HCT116 (cell line): ENCODE data around the gene HIF1A. TPM values are rescaled to one million over a fixed set of nuclear protein-coding genes. Genes with fewer than 3 reads are reported as not detected.
A peak's percentile ranks its signal among the peaks of the same experiment; 100 is the strongest.

Experiments used
- ATAC-seq: fragments of 200-7000 bp; cut with Tn5 transposase; 2 replicates; pipeline ENCODE4 v1.9.1; 2020; ENCODE audit warnings: mild to moderate bottlenecking, moderate library complexity
- Bru-seq: library from RNA; stranded (reverse); fragments of 400-500 nt; gene quantifications from one replicate; lab custom pipeline; 2021; lab: Mats Ljungman, UMichigan
- BruChase-seq, 2 experiments: library from RNA; stranded (reverse); fragments of 400-500 nt; gene quantifications; one replicate each; lab custom pipeline; 2021; lab: Mats Ljungman, UMichigan
- BruUV-seq: library from RNA; stranded (reverse); fragments of 400-500 nt; replicated peaks from 2 replicates; lab custom pipeline; 2021; lab: Mats Ljungman, UMichigan
- CTCF ChIA-PET: fragments of 300-600 bp; sonication (Branson Sonifier 250); formaldehyde crosslinking; loops from one replicate; lab custom pipeline; 2021; ENCODE audit warnings: antibody characterized with exemption; lab: Charles Lee
- POLR2A ChIA-PET: fragments of 300-600, 350-600 bp; sonication (Branson Sonifier 250); formaldehyde crosslinking; loops from one replicate; lab custom pipeline; 2021; ENCODE audit warnings: antibody characterized with exemption; lab: Charles Lee
- RAD21 ChIA-PET, 2 experiments: fragments of 300-600 bp; sonication (Branson Sonifier 250); formaldehyde crosslinking; loops; one replicate each; lab custom pipeline; 2023; ENCODE audit warnings: low total read pairs in 2 of 2; ENCODE audit not compliant: uncharacterized antibody in 2 of 2, unreplicated experiment in 2 of 2, low non-redundant PET in 1 of 2; lab: Charles Lee
- DNase-seq: peaks from one replicate; pipeline ENCODE4 v3.0.0-alpha.2; 2010; ENCODE audit warnings: low read depth, low spot score
- H2AFZ ChIP-seq: fragments of 200-600 bp; shearing (Covaris generic), sonication (generic); 2 replicates; pipeline ENCODE4 v1.6.1; 2017; ENCODE audit warnings: low read depth, mixed run types, mixed read lengths, antibody characterized with exemption, low read length; ENCODE audit not compliant: poor library complexity, severe bottlenecking
- H3K27ac ChIP-seq: 2 replicates; pipeline ENCODE4 v1.5.1; 2012; ENCODE audit warnings: low read depth, low read length
- H3K27me3 ChIP-seq: fragments of 200-600 bp; sonication (generic); 2 replicates; pipeline ENCODE4 v1.6.1; 2016; ENCODE audit warnings: mixed run types, low read length, mixed read lengths; ENCODE audit not compliant: insufficient read depth
- H3K36me3 ChIP-seq, 2 experiments: fragments of 200-500 bp in 1 of 2; fragments of 200-600 bp in 1 of 2; sonication (Bioruptor generic) in 1 of 2; sonication (generic) in 1 of 2; 2 replicates each; pipeline versions ENCODE4 v1.5.1 to v1.6.1; 2014 to 2016; ENCODE audit warnings: low read length in 2 of 2, inconsistent platforms in 1 of 2, mixed read lengths in 1 of 2, mixed run types in 1 of 2; ENCODE audit not compliant: insufficient read depth in 2 of 2, control insufficient read depth in 1 of 2
- H3K4me1 ChIP-seq, 2 experiments: fragments of 200-600 bp in 1 of 2; sonication (generic) in 1 of 2; 2 replicates each; pipeline versions ENCODE4 v1.5.1 to v1.6.1; 2012 to 2017; ENCODE audit warnings: low read length in 2 of 2, inconsistent platforms in 1 of 2, mild to moderate bottlenecking in 1 of 2, mixed read lengths in 1 of 2, mixed run types in 1 of 2, moderate library complexity in 1 of 2; ENCODE audit not compliant: insufficient read depth in 2 of 2, control insufficient read depth in 1 of 2
- H3K4me2 ChIP-seq: fragments of 200-600 bp; sonication (generic); 2 replicates; pipeline ENCODE4 v1.6.1; 2017; ENCODE audit warnings: mixed run types, low read length, mixed read lengths
- H3K4me3 ChIP-seq, 2 experiments: fragments of 200-600 bp in 1 of 2; sonication (generic) in 1 of 2; replicated peaks in 1 of 2; 2 replicates each; pipeline ENCODE4 v1.5.1; 2011 to 2016; ENCODE audit warnings: low read length in 2 of 2, control low read depth in 1 of 2, low read depth in 1 of 2, mild to moderate bottlenecking in 1 of 2, mixed read lengths in 1 of 2, mixed run types in 1 of 2
- H3K79me2 ChIP-seq: fragments of 200-600 bp; sonication (generic); 2 replicates; pipeline ENCODE4 v1.6.1; 2017; ENCODE audit warnings: mild to moderate bottlenecking, mixed run types, low read length, moderate library complexity, mixed read lengths; ENCODE audit not compliant: insufficient read depth
- H3K9ac ChIP-seq: fragments of 200-600 bp; sonication (generic); 2 replicates; pipeline ENCODE4 v1.6.1; 2016; ENCODE audit warnings: low read length, mixed read lengths
- H3K9me2 ChIP-seq: fragments of 200-600 bp; sonication (generic), shearing (Covaris generic); 2 replicates; pipeline ENCODE4 v1.6.1; 2017; ENCODE audit warnings: mixed run types, mild to moderate bottlenecking, moderate library complexity; ENCODE audit not compliant: insufficient read depth
- H3K9me3 ChIP-seq, 2 experiments: fragments of 200-500 bp in 1 of 2; fragments of 200-600 bp in 1 of 2; sonication (Bioruptor generic) in 1 of 2; sonication (generic) in 1 of 2; 2 replicates each; pipeline ENCODE4 v1.6.1; 2014 to 2017; ENCODE audit warnings: low read length in 2 of 2, mixed read lengths in 2 of 2, inconsistent platforms in 1 of 2, low read depth in 1 of 2, mild to moderate bottlenecking in 1 of 2, mixed run types in 1 of 2, moderate library complexity in 1 of 2; ENCODE audit not compliant: control insufficient read depth in 1 of 2, insufficient read depth in 1 of 2
- H4K20me1 ChIP-seq: fragments of 200-600 bp; sonication (generic), shearing (Covaris generic); 2 replicates; pipeline ENCODE4 v1.6.1; 2017; ENCODE audit warnings: mixed run types, mild to moderate bottlenecking, moderate library complexity; ENCODE audit not compliant: insufficient read depth
- CBX3 ChIP-seq: IDR thresholded peaks from 2 replicates; pipeline ENCODE4 v1.6.1; 2012; ENCODE audit warnings: low read depth
- CEBPB ChIP-seq: IDR thresholded peaks from 2 replicates; pipeline ENCODE4 v1.6.1; 2012; ENCODE audit warnings: low read depth
- EGR1 ChIP-seq: IDR thresholded peaks from 2 replicates; pipeline ENCODE4 v1.6.1; 2012; ENCODE audit warnings: low read depth
- ELF1 ChIP-seq: IDR thresholded peaks from 2 replicates; pipeline ENCODE4 v1.6.1; 2012; ENCODE audit warnings: low read depth, borderline replicate concordance
- EZH2 ChIP-seq: fragments of 200-600 bp; sonication (generic); IDR thresholded peaks from 2 replicates; pipeline ENCODE4 v1.6.1; 2017; ENCODE audit warnings: antibody characterized with exemption, mixed run types
- FOSL1 ChIP-seq: IDR thresholded peaks from 2 replicates; pipeline ENCODE4 v1.6.1; 2012; ENCODE audit warnings: low read depth
- JUND ChIP-seq: IDR thresholded peaks from 2 replicates; pipeline ENCODE4 v1.6.1; 2012
- POLR2A ChIP-seq: IDR thresholded peaks from 2 replicates; pipeline ENCODE4 v1.7.0; 2011; ENCODE audit warnings: borderline replicate concordance; ENCODE audit not compliant: insufficient read depth, insufficient read length; ENCODE audit errors: extremely low read depth
- POLR2AphosphoS5 ChIP-seq: IDR thresholded peaks from 2 replicates; pipeline ENCODE4 v1.6.1; 2011; ENCODE audit warnings: mild to moderate bottlenecking, low read depth, low read length, moderate library complexity
- RAD21 ChIP-seq: IDR thresholded peaks from 2 replicates; pipeline ENCODE4 v1.6.1; 2012; ENCODE audit warnings: low read depth, mild to moderate bottlenecking
- SIN3A ChIP-seq: IDR thresholded peaks from 2 replicates; pipeline ENCODE4 v1.6.1; 2012; ENCODE audit warnings: low read depth
- SP1 ChIP-seq: IDR thresholded peaks from 2 replicates; pipeline ENCODE4 v1.6.1; 2012; ENCODE audit warnings: low read depth
- SRF ChIP-seq: IDR thresholded peaks from 2 replicates; pipeline ENCODE4 v1.6.1; 2012; ENCODE audit warnings: low read depth
- YY1 ChIP-seq: IDR thresholded peaks from 2 replicates; pipeline ENCODE4 v1.6.1; 2011; ENCODE audit warnings: low read length, low read depth, moderate library complexity, mild to moderate bottlenecking; ENCODE audit not compliant: insufficient replicate concordance; ENCODE audit errors: extremely low read depth
- ZFX ChIP-seq: fragments of 450-650 bp; IDR thresholded peaks from 2 replicates; pipeline ENCODE4 v1.6.1; 2017
- ZNF274 ChIP-seq: fragments of 200-500 bp; sonication (Bioruptor generic); IDR thresholded peaks from 2 replicates; pipeline ENCODE4 v1.6.1; 2014; ENCODE audit warnings: mild to moderate bottlenecking, low read depth, low read length, inconsistent platforms
- intact Hi-C: fragments of 100-400 bp; cut with micrococcal nuclease; formaldehyde crosslinking; loops from 2 replicates; pipeline ENCODE4 v1.10.0; 2022
- long read RNA-seq: library from polyadenylated mRNA; unstranded; transcript quantifications from one replicate; pipeline ENCODE4 v2.0.0, GENCODE V29; 2021; ENCODE audit not compliant: unreplicated experiment
- polyA plus RNA-seq: library from polyadenylated mRNA; unstranded; fragments of >200 nt; gene quantifications from 2 replicates; pipeline ENCODE4 v1.2.1, GENCODE V29; 2012; ENCODE audit warnings: missing spikeins
- total RNA-seq: library from RNA; stranded (reverse); gene quantifications from one replicate; pipeline ENCODE4 v1.2.1, GENCODE V29; 2021; ENCODE audit not compliant: unreplicated experiment
- TF ChIP-seq, protein P1 (sequence below), 3 experiments: fragments of 200-600 bp in 1 of 3; sonication (generic) in 1 of 3; IDR thresholded peaks in 2 of 3; conservative IDR thresholded peaks in 1 of 3; 2 replicates each; pipeline ENCODE4 v1.5.1; 2012 to 2017; ENCODE audit warnings: low read depth in 2 of 3, low read length in 2 of 3, antibody characterized with exemption in 1 of 3, borderline replicate concordance in 1 of 3, control low read depth in 1 of 3, mild to moderate bottlenecking in 1 of 3, mixed read lengths in 1 of 3, mixed run types in 1 of 3, moderate library complexity in 1 of 3; ENCODE audit not compliant: insufficient read depth in 1 of 3
- TF ChIP-seq, protein P2 (sequence below): IDR thresholded peaks from 2 replicates; pipeline ENCODE4 v1.6.1; 2012
- TF ChIP-seq, protein P3 (sequence below): IDR thresholded peaks from 2 replicates; pipeline ENCODE4 v1.6.1; 2012
- TF ChIP-seq, protein P4 (sequence below): IDR thresholded peaks from 2 replicates; pipeline ENCODE4 v1.6.1; 2012; ENCODE audit warnings: low read depth

HIF1A gene
- 113 TPM for total RNA-seq
- 38.1 and 52.7 TPM in 2 replicates for polyA plus RNA-seq
- percentile 95 among the genes with signal in this experiment for Bru-seq, nascent RNA
- BruChase-seq, experiment 1, labeled RNA remaining after a 6-hour chase = percentile 94 among the genes with signal in this experiment
- BruChase-seq, experiment 2, labeled RNA remaining after a 2-hour chase = percentile 93 among the genes with signal in this experiment
- long read RNA-seq, transcript HIF1A-203 (15 exons, 3,922 nt) = minor isoform, 18 of 91 reads
- long read RNA-seq, transcript HIF1A-202 (15 exons, 3,919 nt) = major isoform, 47 of 91 reads
- long read RNA-seq, transcript HIF1A-201 (14 exons, 3,555 nt) = minor isoform, 7 of 91 reads
- long read RNA-seq, partial matches to known transcripts = 13 of 91 reads
- long read RNA-seq, other reads (novel, unspliced or antisense) = 6 of 91 reads

DNA sequence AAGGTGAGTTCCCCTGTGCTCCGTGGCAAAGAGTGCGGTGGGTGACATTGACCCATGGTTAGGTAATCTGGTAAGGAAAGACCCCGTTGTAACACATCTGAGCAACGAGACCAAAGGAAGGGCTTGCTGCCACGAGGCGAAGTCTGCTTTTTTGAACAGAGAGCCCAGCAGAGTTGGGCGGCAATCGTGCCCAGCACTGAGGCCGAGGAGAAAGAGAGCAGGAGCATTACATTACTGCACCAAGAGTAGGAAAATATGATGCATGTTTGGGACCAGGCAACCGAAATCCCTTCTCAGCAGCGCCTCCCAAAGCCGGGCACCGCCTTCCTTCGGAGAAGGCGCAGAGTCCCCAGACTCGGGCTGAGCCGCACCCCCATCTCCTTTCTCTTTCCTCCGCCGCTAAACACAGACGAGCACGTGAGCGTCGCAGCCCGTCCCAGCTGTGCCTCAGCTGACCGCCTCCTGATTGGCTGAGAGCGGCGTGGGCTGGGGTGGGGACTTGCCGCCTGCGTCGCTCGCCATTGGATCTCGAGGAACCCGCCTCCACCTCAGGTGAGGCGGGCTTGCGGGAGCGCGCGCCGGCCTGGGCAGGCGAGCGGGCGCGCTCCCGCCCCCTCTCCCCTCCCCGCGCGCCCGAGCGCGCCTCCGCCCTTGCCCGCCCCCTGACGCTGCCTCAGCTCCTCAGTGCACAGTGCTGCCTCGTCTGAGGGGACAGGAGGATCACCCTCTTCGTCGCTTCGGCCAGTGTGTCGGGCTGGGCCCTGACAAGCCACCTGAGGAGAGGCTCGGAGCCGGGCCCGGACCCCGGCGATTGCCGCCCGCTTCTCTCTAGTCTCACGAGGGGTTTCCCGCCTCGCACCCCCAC is at the start of gene HIF1A:
Gene HIF1A, plus strand, starts transcription at position 684 of the 865 bp plus-strand sequence. CDS start 292 bp downstream, outside the sequence.
- POLR2A ChIA-PET = interaction anchor here (0.5 to 1.5 kb wide), 24 partner anchors 9 to 234 kb away, joined by 3 to 9 read pairs (median 3); no protein-coding TSS in a partner anchor
- BruUV-seq = TSS peak; percentile 42
- intact Hi-C loops = loop anchor here (2.0 kb wide), 1 partner anchor 132 kb away; no protein-coding TSS in a partner anchor
- peak; percentile 31 for TF ChIP-seq RAD21
- TF ChIP-seq ELF1 = no peak
- peak; percentile 96 for TF ChIP-seq SP1
- TF ChIP-seq EZH2 = no peak
- TF ChIP-seq POLR2AphosphoS5 = peak; percentile 95
- no peak; the same call in 1 of the 2 replicates for TF ChIP-seq FOSL1
- TF ChIP-seq POLR2A = peak; percentile 96
- peak; percentile 69 for TF ChIP-seq JUND
- peak; percentile 46 for TF ChIP-seq YY1
- TF ChIP-seq, protein P1, sequence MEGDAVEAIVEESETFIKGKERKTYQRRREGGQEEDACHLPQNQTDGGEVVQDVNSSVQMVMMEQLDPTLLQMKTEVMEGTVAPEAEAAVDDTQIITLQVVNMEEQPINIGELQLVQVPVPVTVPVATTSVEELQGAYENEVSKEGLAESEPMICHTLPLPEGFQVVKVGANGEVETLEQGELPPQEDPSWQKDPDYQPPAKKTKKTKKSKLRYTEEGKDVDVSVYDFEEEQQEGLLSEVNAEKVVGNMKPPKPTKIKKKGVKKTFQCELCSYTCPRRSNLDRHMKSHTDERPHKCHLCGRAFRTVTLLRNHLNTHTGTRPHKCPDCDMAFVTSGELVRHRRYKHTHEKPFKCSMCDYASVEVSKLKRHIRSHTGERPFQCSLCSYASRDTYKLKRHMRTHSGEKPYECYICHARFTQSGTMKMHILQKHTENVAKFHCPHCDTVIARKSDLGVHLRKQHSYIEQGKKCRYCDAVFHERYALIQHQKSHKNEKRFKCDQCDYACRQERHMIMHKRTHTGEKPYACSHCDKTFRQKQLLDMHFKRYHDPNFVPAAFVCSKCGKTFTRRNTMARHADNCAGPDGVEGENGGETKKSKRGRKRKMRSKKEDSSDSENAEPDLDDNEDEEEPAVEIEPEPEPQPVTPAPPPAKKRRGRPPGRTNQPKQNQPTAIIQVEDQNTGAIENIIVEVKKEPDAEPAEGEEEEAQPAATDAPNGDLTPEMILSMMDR (IDR thresholded peaks at IDR 0.05 in 2 of 3, conservative IDR thresholded peaks at IDR 0.05 in 1 of 3; ENCODE audit: borderline replicate concordance in 1 of 3, insufficient read depth in 1 of 3, low read depth in 2 of 3, low read length in 2 of 3) = no peak
- peak; percentile 84 for TF ChIP-seq EGR1
- TF ChIP-seq, protein P2, sequence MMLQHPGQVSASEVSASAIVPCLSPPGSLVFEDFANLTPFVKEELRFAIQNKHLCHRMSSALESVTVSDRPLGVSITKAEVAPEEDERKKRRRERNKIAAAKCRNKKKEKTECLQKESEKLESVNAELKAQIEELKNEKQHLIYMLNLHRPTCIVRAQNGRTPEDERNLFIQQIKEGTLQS = no peak
- TF ChIP-seq CEBPB = no peak; the same call in 1 of the 2 replicates
- TF ChIP-seq, protein P3, sequence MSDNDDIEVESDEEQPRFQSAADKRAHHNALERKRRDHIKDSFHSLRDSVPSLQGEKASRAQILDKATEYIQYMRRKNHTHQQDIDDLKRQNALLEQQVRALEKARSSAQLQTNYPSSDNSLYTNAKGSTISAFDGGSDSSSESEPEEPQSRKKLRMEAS = peak; percentile 99
- TF ChIP-seq, protein P4, sequence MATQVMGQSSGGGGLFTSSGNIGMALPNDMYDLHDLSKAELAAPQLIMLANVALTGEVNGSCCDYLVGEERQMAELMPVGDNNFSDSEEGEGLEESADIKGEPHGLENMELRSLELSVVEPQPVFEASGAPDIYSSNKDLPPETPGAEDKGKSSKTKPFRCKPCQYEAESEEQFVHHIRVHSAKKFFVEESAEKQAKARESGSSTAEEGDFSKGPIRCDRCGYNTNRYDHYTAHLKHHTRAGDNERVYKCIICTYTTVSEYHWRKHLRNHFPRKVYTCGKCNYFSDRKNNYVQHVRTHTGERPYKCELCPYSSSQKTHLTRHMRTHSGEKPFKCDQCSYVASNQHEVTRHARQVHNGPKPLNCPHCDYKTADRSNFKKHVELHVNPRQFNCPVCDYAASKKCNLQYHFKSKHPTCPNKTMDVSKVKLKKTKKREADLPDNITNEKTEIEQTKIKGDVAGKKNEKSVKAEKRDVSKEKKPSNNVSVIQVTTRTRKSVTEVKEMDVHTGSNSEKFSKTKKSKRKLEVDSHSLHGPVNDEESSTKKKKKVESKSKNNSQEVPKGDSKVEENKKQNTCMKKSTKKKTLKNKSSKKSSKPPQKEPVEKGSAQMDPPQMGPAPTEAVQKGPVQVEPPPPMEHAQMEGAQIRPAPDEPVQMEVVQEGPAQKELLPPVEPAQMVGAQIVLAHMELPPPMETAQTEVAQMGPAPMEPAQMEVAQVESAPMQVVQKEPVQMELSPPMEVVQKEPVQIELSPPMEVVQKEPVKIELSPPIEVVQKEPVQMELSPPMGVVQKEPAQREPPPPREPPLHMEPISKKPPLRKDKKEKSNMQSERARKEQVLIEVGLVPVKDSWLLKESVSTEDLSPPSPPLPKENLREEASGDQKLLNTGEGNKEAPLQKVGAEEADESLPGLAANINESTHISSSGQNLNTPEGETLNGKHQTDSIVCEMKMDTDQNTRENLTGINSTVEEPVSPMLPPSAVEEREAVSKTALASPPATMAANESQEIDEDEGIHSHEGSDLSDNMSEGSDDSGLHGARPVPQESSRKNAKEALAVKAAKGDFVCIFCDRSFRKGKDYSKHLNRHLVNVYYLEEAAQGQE = no peak
- no peak for TF ChIP-seq ZNF274
- TF ChIP-seq CBX3 = peak; percentile 89
- TF ChIP-seq ZFX = no peak
- TF ChIP-seq SRF = no peak
- TF ChIP-seq SIN3A = peak; percentile 99; the same call in 1 of the 2 replicates

More for the DNA sequence above, at the start of gene HIF1A:
- H3K27me3 ChIP-seq = no peaks in the 10 kb centered on the region
- H3K4me3 ChIP-seq = peak within 1 kb of the TSS; percentile 88 to 95
- no peaks in the 10 kb centered on the region for H3K36me3 ChIP-seq
- H3K79me2 ChIP-seq = peaks cover 46% of the 10 kb centered on the region
- no peaks in the 10 kb centered on the region for H3K9me2 ChIP-seq
- H3K27ac ChIP-seq = peak within 1 kb of the TSS; percentile 92
- CTCF ChIA-PET = no interaction called here
- RAD21 ChIA-PET = interaction anchor here in 1 of 2 experiments (0.6 kb wide), 1 partner anchor 10 kb away, joined by 3 read pairs; no protein-coding TSS in a partner anchor
- peak within 1 kb of the TSS; percentile 59 for H2AFZ ChIP-seq
- peaks cover 11 to 27% of the 10 kb centered on the region in 2 experiments; a peak in 3 of 4 replicates for H3K4me1 ChIP-seq
- ATAC-seq (peak; percentile 94), DNase-seq (peak; percentile 94)
- H3K4me2 ChIP-seq = peak within 1 kb of the TSS; percentile 78
- peak within 1 kb of the TSS; percentile 92 for H3K9ac ChIP-seq
- peaks cover 21% of the 10 kb centered on the region; the same call in 1 of the 2 replicates for H4K20me1 ChIP-seq
- H3K9me3 ChIP-seq = no peaks in the 10 kb centered on the region
